GM18517 (cell line): ENCODE results near the gene AHRR.
"Not testable (repeated sequence)": the region's sequence is repeated elsewhere in the genome, so short reads cannot be mapped to it uniquely, and the experiment has no call there.

ENCODE experiments used
- ATAC-seq: cut with Tn5 transposase; IDR thresholded peaks from one replicate; pipeline ENCODE4 v1.9.1; 2021; ENCODE audit warnings: mild to moderate bottlenecking, moderate library complexity; ENCODE audit not compliant: unreplicated experiment

The AHRR gene

GRCh38 chr5:483011-483410, 161.5 kb downstream of the AHRR start:
- ATAC-seq = no peak

GRCh38 chr5:483434-484140, 162.1 kb downstream of the AHRR start:
- ATAC-seq = no peak

- ATAC-seq = no peak
Observed at GRCh38 chr5:484556-484955, 163.0 kb downstream of the AHRR start.

GRCh38 chr5:485113-485945, 163.8 kb downstream of the AHRR start:
- no peak for ATAC-seq

- ATAC-seq = no peak
Observed at GRCh38 chr5:485946-486491, 164.5 kb downstream of the AHRR start.

GRCh38 chr5:486597-486996, 165.1 kb downstream of the AHRR start:
- not testable (repeated sequence) for ATAC-seq
